Activated CD4-positive, CD25-positive, alpha-beta regulatory T cell treated with anti-CD3 and anti-CD28 coated beads, Interleukin-2, amount 50 U/mL, for 72 hours (primary cell): ENCODE measurements around the gene MYNN.

Experiments used
- DNase-seq: peaks from one replicate; pipeline ENCODE4 v3.0.0; 2021

Gene MYNN

GRCh38 chr3:169836078-169836941 is 63.1 kb downstream of the MYNN start:
- DNase-seq: no peak

GRCh38 chr3:169836942-169837275 is 63.7 kb downstream of the MYNN start:
- no peak for DNase-seq

- DNase-seq: no peak
These were observed 65.4 kb downstream of the MYNN start for GRCh38 chr3:169838511-169839030.
